Neural cell (in vitro differentiated cells): ENCODE data around the gene ANXA6.

Source experiments
- CTCF ChIP-seq: fragments of 450-650 bp; IDR thresholded peaks from 2 replicates; pipeline ENCODE4 v1.5.1; 2014; ENCODE audit warnings: antibody characterized with exemption, mild to moderate bottlenecking, moderate library complexity; ENCODE audit not compliant: poor library complexity, severe bottlenecking
- EP300 ChIP-seq: fragments of 450-650 bp; conservative IDR thresholded peaks from 2 replicates; pipeline ENCODE4 v1.6.1; 2014; ENCODE audit warnings: antibody characterized with exemption, mild to moderate bottlenecking, moderate library complexity; ENCODE audit not compliant: poor library complexity, severe bottlenecking
- EZH2 ChIP-seq: fragments of 200-600, 300-800 bp; shearing (Covaris generic), sonication (generic); IDR thresholded peaks from 2 replicates; pipeline ENCODE4 v1.6.1; 2014; ENCODE audit warnings: antibody characterized with exemption, low read length, borderline replicate concordance, mild to moderate bottlenecking; ENCODE audit not compliant: insufficient read depth, poor library complexity, severe bottlenecking
- POLR2AphosphoS5 ChIP-seq: IDR thresholded peaks from 2 replicates; pipeline ENCODE4 v1.6.1; 2012
- RAD21 ChIP-seq: fragments of 450-650 bp; conservative IDR thresholded peaks from 2 replicates; pipeline ENCODE4 v1.6.1; 2014; ENCODE audit warnings: antibody characterized with exemption, mild to moderate bottlenecking, moderate library complexity
- REST ChIP-seq: IDR thresholded peaks from 2 replicates; pipeline ENCODE4 v1.6.1; 2012; ENCODE audit warnings: borderline replicate concordance
- TAF1 ChIP-seq: IDR thresholded peaks from 2 replicates; pipeline ENCODE4 v1.6.1; 2012; ENCODE audit warnings: low read depth

DNA sequence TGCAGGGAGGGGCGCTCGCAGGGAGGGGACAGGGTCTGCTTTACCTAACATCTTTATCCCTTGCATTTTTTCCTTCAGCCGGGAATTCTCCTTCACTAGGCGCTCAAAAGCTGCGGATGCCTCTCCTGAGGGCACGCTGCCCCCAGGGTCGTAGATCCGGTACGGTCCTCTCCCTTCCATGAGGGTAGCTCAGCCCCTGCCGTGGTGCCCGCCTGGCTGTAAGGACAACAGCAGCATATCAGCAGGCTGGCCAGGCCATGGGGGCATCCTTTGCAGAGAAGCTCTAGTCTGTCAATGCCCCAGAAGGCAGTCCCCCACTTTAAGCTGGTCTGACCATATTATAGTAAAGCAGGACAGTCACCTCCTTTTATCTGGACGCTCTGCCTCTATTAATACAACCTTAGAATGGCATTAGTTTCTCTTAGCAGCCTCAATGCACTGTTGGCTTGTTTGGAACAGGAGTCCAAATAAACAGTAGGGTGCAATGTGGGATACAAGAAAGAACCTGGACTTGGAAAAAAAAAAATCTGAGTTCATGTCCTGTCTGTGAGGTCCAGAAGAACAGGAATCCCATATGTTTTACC is 92.6 kb downstream of the ANXA6 start:
- TF ChIP-seq CTCF, result no peak
- TF ChIP-seq EZH2, result no peak
- TF ChIP-seq REST, result no peak
- TF ChIP-seq POLR2AphosphoS5, result no peak
- no peak for TF ChIP-seq EP300
- no peak for TF ChIP-seq RAD21
- no peak for TF ChIP-seq TAF1
